Stimulated activated CD8-positive, alpha-beta memory T cell treated with anti-CD3 and anti-CD28 coated beads, Interleukin-12 subunit alpha, Interleukin-12 subunit beta, amount 100 ng/mL, for 1 hour (primary cell): ENCODE data around the gene CFC1B.
"Not testable (repeated sequence)": the region's sequence is repeated elsewhere in the genome, so short reads cannot be mapped to it uniquely, and the experiment has no call there.

ENCODE experiments used
- DNase-seq: peaks from one replicate; pipeline ENCODE4 v3.0.0-alpha.2; 2020; ENCODE audit warnings: low read depth

CFC1B gene

DNA sequence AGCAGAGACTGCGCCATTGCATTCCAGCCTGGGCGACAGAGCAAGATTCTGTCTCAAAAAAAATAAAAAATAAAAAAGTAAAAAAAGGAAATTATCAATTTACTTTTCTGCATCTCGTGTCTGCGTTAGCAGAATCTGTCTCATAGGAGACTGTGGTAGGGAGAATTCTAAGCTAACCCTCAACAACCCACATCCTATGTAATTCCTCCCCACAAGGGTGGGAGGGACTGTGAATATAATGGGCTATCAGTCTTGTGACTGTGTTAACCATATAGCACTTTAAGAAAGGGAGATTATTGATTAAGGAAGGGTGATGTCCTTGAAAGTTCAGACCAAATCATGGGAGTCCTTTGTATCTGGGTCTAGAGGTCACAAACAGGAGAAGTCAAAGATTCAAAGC, 45.1 kb downstream of the CFC1B start:
- not testable (repeated sequence) for DNase-seq

DNA sequence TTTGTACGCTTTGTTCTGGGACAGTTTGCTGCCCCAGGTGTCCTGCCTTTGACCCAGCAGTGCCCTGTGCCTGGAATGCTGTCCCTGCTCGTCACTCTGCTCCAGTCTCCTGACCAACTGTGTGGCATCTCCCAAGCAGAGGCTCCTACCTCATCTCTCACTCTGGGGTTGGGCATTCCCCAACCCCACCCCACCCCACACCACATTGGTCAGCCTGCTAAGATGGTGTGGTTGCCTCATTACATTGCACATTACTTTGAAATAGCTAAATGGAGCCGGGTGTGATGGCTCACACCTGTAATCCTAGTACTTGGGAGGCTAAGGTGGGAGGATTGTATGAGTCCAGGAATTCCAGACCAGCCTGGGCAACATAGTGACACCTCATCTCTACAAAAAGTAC, 50.9 kb downstream of the CFC1B start:
- DNase-seq, result not testable (repeated sequence)

DNA sequence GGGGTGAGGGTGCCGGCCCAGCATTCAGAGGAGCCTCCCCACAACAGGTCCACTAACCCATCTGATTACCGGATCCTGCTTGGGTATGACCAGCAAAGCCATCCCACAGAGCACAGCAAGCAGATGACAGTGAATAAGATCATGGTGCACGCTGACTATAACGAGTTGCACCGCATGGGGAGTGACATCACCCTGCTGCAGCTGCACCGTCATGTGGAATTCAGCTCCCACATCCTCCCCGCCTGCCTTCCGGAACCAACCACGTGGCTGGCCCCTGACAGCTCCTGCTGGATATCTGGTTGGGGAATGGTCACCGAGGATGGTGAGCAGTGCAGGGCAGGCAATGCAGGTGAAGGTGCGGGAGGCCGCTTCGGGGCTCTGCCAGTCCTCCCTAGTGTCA, 53.2 kb downstream of the CFC1B start:
- DNase-seq, result not testable (repeated sequence)

DNA sequence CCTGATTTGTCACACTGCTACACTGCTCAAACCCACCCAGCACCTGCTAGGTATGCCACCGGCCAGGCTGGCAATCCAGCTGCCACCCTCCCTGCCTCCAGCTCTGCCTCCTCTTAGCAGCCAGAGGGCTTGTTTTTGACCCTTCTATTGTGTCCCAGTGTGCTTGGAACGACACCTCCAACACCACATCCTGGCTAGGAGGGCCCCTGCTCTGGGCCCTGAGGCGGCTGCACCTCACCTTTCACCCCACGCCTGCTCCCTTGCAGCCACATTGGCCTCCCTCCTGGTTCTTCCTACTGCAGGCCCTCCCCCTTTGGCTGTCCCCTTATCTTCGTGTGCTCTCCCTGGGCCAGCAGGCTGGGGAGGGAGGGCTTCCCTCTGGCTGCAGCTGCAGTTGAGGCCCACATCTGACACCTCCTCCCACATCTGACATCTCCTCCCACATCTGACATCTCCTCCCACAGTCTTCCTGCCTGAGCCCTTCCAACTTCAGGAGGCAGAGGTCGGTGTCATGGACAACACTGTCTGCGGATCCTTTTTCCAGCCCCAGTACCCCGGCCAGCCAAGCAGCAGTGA, 55.3 kb downstream of the CFC1B start:
- DNase-seq, result not testable (repeated sequence)

DNA sequence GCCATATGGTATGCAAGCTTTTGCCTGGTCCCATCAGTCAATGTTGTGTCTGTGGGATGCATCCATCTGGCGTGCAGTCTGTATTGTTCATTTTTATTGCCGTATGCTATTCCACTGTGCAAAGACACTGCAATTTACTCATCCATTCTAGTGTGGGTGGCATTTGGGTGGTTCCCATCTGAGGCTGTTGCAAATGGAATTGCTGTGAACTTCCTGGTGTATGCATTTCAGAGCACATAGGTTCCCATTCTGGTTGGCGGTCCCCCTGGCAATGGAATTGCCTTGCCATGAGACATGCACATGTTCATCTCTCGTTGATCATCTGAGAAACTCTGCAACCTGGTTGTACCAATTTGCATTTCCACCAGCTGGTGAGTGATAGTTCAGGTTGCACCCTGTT, 56.5 kb downstream of the CFC1B start:
- DNase-seq, result not testable (repeated sequence)
